Endothelial cell of umbilical vein (primary cell): ENCODE measurements around the gene MLF2. TPM values are rescaled to one million over a fixed set of nuclear protein-coding genes. Genes with fewer than 3 reads are reported as not detected.

Source experiments
- BruUV-seq: library from RNA; stranded (reverse); fragments of 400-500 nt; replicated peaks from 2 replicates; lab custom pipeline; 2021; lab: Mats Ljungman, UMichigan
- CTCF ChIA-PET: fragments of 300-600, 350-600 bp; sonication (Branson Sonifier 250); formaldehyde crosslinking; loops from one replicate; lab custom pipeline; 2021; ENCODE audit warnings: antibody characterized with exemption, inconsistent platforms; lab: Charles Lee
- POLR2A ChIA-PET: fragments of 300-600, 350-600 bp; sonication (Branson Sonifier 250); formaldehyde crosslinking; loops from one replicate; lab custom pipeline; 2021; ENCODE audit warnings: antibody characterized with exemption, inconsistent platforms; lab: Charles Lee
- DNase-seq: peaks from one replicate; pipeline ENCODE4 v3.0.0-alpha.2; 2011; ENCODE audit warnings: low read depth, low spot score
- FAIRE-seq: peaks from 2 replicates; lab custom pipeline; 2011; peaks lifted over from hg19 to GRCh38; lab: Jason Lieb, UNC
- H2AFZ ChIP-seq: 2 replicates; pipeline ENCODE4 v1.6.0; 2012; ENCODE audit warnings: low read depth, low read length, control low read depth, inconsistent platforms
- H3K27ac ChIP-seq: 2 replicates; pipeline ENCODE4 v1.5.1; 2011; ENCODE audit warnings: low read depth, mild to moderate bottlenecking, control low read depth, low read length, moderate library complexity; ENCODE audit not compliant: insufficient read depth
- H3K27me3 ChIP-seq, 2 experiments: 2 replicates each; pipeline versions ENCODE4 v1.6.0 to v1.6.1; 2011; ENCODE audit warnings: low read length in 2 of 2, mixed read lengths in 1 of 2; ENCODE audit not compliant: control insufficient read depth in 2 of 2, insufficient read depth in 2 of 2
- H3K36me3 ChIP-seq, 2 experiments: 2 replicates in 1 of 2; 3 replicates in 1 of 2; pipeline ENCODE4 v1.5.1; 2011; ENCODE audit warnings: low read length in 2 of 2, mild to moderate bottlenecking in 1 of 2, moderate library complexity in 1 of 2; ENCODE audit not compliant: control insufficient read depth in 2 of 2, insufficient read depth in 2 of 2; ENCODE audit errors: extremely low read depth in 1 of 2
- H3K4me1 ChIP-seq: 3 replicates; pipeline ENCODE4 v1.5.1; 2011; ENCODE audit warnings: mild to moderate bottlenecking, low read length; ENCODE audit not compliant: control insufficient read depth, insufficient read depth; ENCODE audit errors: extremely low read depth
- H3K4me2 ChIP-seq: 2 replicates; pipeline ENCODE4 v1.6.1; 2011; ENCODE audit warnings: low read length, control low read depth, mixed read lengths; ENCODE audit not compliant: insufficient read depth
- H3K4me3 ChIP-seq, 3 experiments: fragments of 200-600 bp in 1 of 3; sonication (generic), shearing (Covaris generic) in 1 of 3; replicated peaks in 1 of 3; 2 replicates each; pipeline ENCODE4 v1.5.1; 2011 to 2016; ENCODE audit warnings: control low read depth in 3 of 3, low read length in 3 of 3, mild to moderate bottlenecking in 2 of 3, inconsistent platforms in 1 of 3, low read depth in 1 of 3, moderate library complexity in 1 of 3; ENCODE audit not compliant: insufficient read depth in 1 of 3
- H3K79me2 ChIP-seq: 2 replicates; pipeline ENCODE4 v1.6.0; 2012; ENCODE audit warnings: low read length, inconsistent platforms; ENCODE audit not compliant: control insufficient read depth, insufficient read depth
- H3K9ac ChIP-seq: replicated peaks from 2 replicates; pipeline ENCODE3; 2011; ENCODE audit warnings: low read length, control low read depth; ENCODE audit not compliant: insufficient read depth; ENCODE audit errors: extremely low read depth
- H3K9me1 ChIP-seq: replicated peaks from 3 replicates; pipeline ENCODE4 v1.6.0; 2011; ENCODE audit warnings: mild to moderate bottlenecking, low read length; ENCODE audit not compliant: control insufficient read depth, insufficient read depth; ENCODE audit errors: extremely low read depth
- H3K9me3 ChIP-seq: replicated peaks from 2 replicates; pipeline ENCODE4 v1.5.1; 2012; ENCODE audit warnings: low read length, inconsistent platforms; ENCODE audit not compliant: control insufficient read depth, insufficient read depth
- H4K20me1 ChIP-seq: replicated peaks from 2 replicates; pipeline ENCODE3; 2011; ENCODE audit warnings: mild to moderate bottlenecking, low read length; ENCODE audit not compliant: control insufficient read depth, insufficient read depth; ENCODE audit errors: extremely low read depth
- EZH2 ChIP-seq: IDR thresholded peaks from 2 replicates; pipeline ENCODE4 v1.6.1; 2012; ENCODE audit warnings: borderline replicate concordance, low read depth, mild to moderate bottlenecking, moderate library complexity, low read length, inconsistent platforms; ENCODE audit not compliant: severe bottlenecking
- FOS ChIP-seq: IDR thresholded peaks from 2 replicates; pipeline ENCODE4 v1.6.1; 2011; ENCODE audit warnings: mild to moderate bottlenecking, low read length, moderate library complexity, borderline replicate concordance; ENCODE audit not compliant: insufficient read depth
- GATA2 ChIP-seq: IDR thresholded peaks from 2 replicates; pipeline ENCODE4 v1.7.0; 2011; ENCODE audit warnings: low read depth, mild to moderate bottlenecking, moderate library complexity, mixed read lengths, low read length; ENCODE audit not compliant: insufficient read length, insufficient read depth
- JUN ChIP-seq: IDR thresholded peaks from 2 replicates; pipeline ENCODE4 v1.6.1; 2011; ENCODE audit warnings: borderline replicate concordance, low read depth; ENCODE audit not compliant: insufficient read length, insufficient read depth
- MYC ChIP-seq: IDR thresholded peaks from one replicate; pipeline ENCODE4 v1.6.1; 2011; ENCODE audit warnings: mild to moderate bottlenecking, low read depth, low read length
- POLR2A ChIP-seq: IDR thresholded peaks from 2 replicates; pipeline ENCODE4 v1.6.1; 2012; ENCODE audit warnings: low read depth, mild to moderate bottlenecking, control low read depth, low read length
- POLR2AphosphoS5 ChIP-seq: IDR thresholded peaks from 2 replicates; pipeline ENCODE4 v1.6.1; 2012; ENCODE audit warnings: low read depth, mild to moderate bottlenecking, control low read depth, low read length, moderate library complexity; ENCODE audit not compliant: insufficient read depth
- dilution Hi-C: fragments of 300-500 bp; cut with MboI; formaldehyde crosslinking; loops from one replicate; pipeline ENCODE4 v1.15.0; 2019; ENCODE audit warnings: low sequenced_read_pairs; ENCODE audit not compliant: extremely low pct_ligation_motif_present
- intact Hi-C: fragments of 100-400 bp; cut with micrococcal nuclease; formaldehyde crosslinking; loops from one replicate; pipeline ENCODE4 v1.10.0; 2022
- polyA plus RNA-seq, 4 experiments: library from polyadenylated mRNA; depleted of rRNA in 3 of 4; stranded (reverse) in 3 of 4; unstranded in 1 of 4; fragments of >200 nt; gene quantifications; 2 replicates each; pipeline versions ENCODE4 v1.2.1 to v1.2.3, GENCODE V29; 2011 to 2012; ENCODE audit warnings: missing spikeins in 1 of 4
- total RNA-seq: library from RNA; stranded (reverse); gene quantifications from 2 replicates; pipeline ENCODE4 v1.2.3, GENCODE V29; 2021
- TF ChIP-seq, protein P1 (sequence below): IDR thresholded peaks from 2 replicates; pipeline ENCODE4 v1.6.1; 2011; ENCODE audit not compliant: insufficient read depth, insufficient read length
- TF ChIP-seq, protein P2 (sequence below), 2 donors: IDR thresholded peaks; 1 replicate in 1 of 2; 2 replicates in 1 of 2; pipeline ENCODE4 v1.5.1; 2011; ENCODE audit warnings: low read length in 2 of 2, mild to moderate bottlenecking in 2 of 2, moderate library complexity in 2 of 2, control low read depth in 1 of 2, inconsistent platforms in 1 of 2, low read depth in 1 of 2; ENCODE audit not compliant: insufficient read depth in 1 of 2; ENCODE audit errors: extremely low read depth in 1 of 2

The MLF2 gene
- total and polyA plus RNA-seq, 2 donors (not counting 3 experiments of a cell fraction or from before 2014, with no cell fraction given) = 147 to 306 TPM

DNA sequence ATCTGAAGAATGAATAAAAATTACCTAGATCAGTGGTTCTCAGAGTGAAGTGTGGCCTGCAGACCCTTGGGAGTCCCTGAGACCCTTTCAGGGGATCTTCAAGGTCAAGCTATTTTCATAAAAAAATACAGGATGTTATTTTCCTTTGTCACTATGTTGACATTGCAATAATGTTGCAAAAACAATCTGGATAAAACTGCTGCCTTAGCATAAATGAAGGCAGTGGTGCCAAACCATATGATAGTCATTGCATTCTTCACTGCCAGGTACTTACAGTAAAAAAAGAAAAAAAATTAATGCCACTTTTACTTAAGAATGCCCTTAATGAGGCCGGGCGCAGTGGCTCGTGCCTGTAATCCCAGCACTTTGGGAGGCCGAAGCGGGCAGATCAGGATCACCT is 34.4 kb upstream of the MLF2 start:
- no peak overlapping the region for H3K27ac ChIP-seq
- intact Hi-C loops (no loop called here), dilution Hi-C loops (no loop called here)
- TF ChIP-seq, protein P1, sequence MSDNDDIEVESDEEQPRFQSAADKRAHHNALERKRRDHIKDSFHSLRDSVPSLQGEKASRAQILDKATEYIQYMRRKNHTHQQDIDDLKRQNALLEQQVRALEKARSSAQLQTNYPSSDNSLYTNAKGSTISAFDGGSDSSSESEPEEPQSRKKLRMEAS = no peak
- TF ChIP-seq JUN (no peak), GATA2 (no peak), POLR2AphosphoS5 (no peak), EZH2 (no peak), MYC (no peak), POLR2A (no peak), FOS (no peak)
- TF ChIP-seq, protein P2, sequence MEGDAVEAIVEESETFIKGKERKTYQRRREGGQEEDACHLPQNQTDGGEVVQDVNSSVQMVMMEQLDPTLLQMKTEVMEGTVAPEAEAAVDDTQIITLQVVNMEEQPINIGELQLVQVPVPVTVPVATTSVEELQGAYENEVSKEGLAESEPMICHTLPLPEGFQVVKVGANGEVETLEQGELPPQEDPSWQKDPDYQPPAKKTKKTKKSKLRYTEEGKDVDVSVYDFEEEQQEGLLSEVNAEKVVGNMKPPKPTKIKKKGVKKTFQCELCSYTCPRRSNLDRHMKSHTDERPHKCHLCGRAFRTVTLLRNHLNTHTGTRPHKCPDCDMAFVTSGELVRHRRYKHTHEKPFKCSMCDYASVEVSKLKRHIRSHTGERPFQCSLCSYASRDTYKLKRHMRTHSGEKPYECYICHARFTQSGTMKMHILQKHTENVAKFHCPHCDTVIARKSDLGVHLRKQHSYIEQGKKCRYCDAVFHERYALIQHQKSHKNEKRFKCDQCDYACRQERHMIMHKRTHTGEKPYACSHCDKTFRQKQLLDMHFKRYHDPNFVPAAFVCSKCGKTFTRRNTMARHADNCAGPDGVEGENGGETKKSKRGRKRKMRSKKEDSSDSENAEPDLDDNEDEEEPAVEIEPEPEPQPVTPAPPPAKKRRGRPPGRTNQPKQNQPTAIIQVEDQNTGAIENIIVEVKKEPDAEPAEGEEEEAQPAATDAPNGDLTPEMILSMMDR (IDR thresholded peaks at IDR 0.05; ENCODE audit: extremely low read depth in 1 of 2, insufficient read depth in 1 of 2, low read depth in 1 of 2, low read length in 2 of 2) = no peak
- DNase-seq (no peak), FAIRE-seq (no peak)
- POLR2A ChIA-PET = no interaction called here
- no peaks in the 10 kb centered on the region for H3K36me3 ChIP-seq
- H3K4me3 ChIP-seq = no peak overlapping the region
- H3K27me3 ChIP-seq = peaks cover 0 to 2% of the 10 kb centered on the region in 2 experiments
- no peak overlapping the region for H3K4me2 ChIP-seq
- no peaks in the 10 kb centered on the region for H3K4me1 ChIP-seq
- H4K20me1 ChIP-seq = no peaks in the 10 kb centered on the region
- H3K9me1 ChIP-seq = no peaks in the 10 kb centered on the region
- no peak overlapping the region for H3K9ac ChIP-seq
- CTCF ChIA-PET = interaction anchor here (1.4 to 1.6 kb wide), 2 partner anchors 21 to 26 kb away, joined by 4 to 5 read pairs; partner anchors contain the start of gene PTMS
- H3K9me3 ChIP-seq = no peaks in the 10 kb centered on the region
- no peak overlapping the region for H2AFZ ChIP-seq
- H3K79me2 ChIP-seq = no peaks in the 10 kb centered on the region
- BruUV-seq = no TSS peak
